ENCODE results near the gene HTATSF1.

HTATSF1 gene

GRCh38 chrX:136497556-136498052 lies at the start of gene HTATSF1:
TSS of gene HTATSF1 (plus strand) at chrX:136497592. CDS start at chrX:136497685, 93 bp downstream.
- H3K4me3 ChIP-seq (ENCODE audit: low read length): peak within 1 kb of the TSS; percentile 69
- DNase-seq (ENCODE audit: low read depth): no peak
- no peak for TF ChIP-seq CTCF (IDR thresholded peaks at IDR 0.05; ENCODE audit: insufficient read depth, low read depth, low read length, missing control alignments)

- no peak overlapping the region for H3K4me3 ChIP-seq (ENCODE audit: low read length)
- no peak for DNase-seq (ENCODE audit: low read depth)
- no peak for TF ChIP-seq CTCF (IDR thresholded peaks at IDR 0.05; ENCODE audit: insufficient read depth, low read depth, low read length, missing control alignments)
These were observed 49.4 kb upstream of the HTATSF1 start for GRCh38 chrX:136447968-136448367.

GRCh38 chrX:136450050-136450830 lies 47.2 kb upstream of the HTATSF1 start:
- TF ChIP-seq CTCF (IDR thresholded peaks at IDR 0.05; ENCODE audit: insufficient read depth, low read depth, low read length, missing control alignments): no peak
- no peak overlapping the region for H3K4me3 ChIP-seq (ENCODE audit: low read length)
- peak; percentile 4 for DNase-seq (ENCODE audit: low read depth)

- DNase-seq (ENCODE audit: low read depth): no peak
- no peak overlapping the region for H3K4me3 ChIP-seq (ENCODE audit: low read length)
- TF ChIP-seq CTCF (IDR thresholded peaks at IDR 0.05; ENCODE audit: insufficient read depth, low read depth, low read length, missing control alignments): no peak
These were observed 44.8 kb upstream of the HTATSF1 start for GRCh38 chrX:136452614-136453013.

- no peak overlapping the region for H3K4me3 ChIP-seq (ENCODE audit: low read length)
- DNase-seq (ENCODE audit: low read depth): no peak
- TF ChIP-seq CTCF (IDR thresholded peaks at IDR 0.05; ENCODE audit: insufficient read depth, low read depth, low read length, missing control alignments): no peak
These were observed 44.3 kb upstream of the HTATSF1 start for GRCh38 chrX:136453114-136453513.

- TF ChIP-seq CTCF (IDR thresholded peaks at IDR 0.05; ENCODE audit: insufficient read depth, low read depth, low read length, missing control alignments): no peak
These were observed 43.6 kb upstream of the HTATSF1 start for GRCh38 chrX:136453771-136454170.

GRCh38 chrX:136456133-136456532 lies 41.3 kb upstream of the HTATSF1 start:
- TF ChIP-seq CTCF (IDR thresholded peaks at IDR 0.05; ENCODE audit: insufficient read depth, low read depth, low read length, missing control alignments): no peak

More at GRCh38 chrX:136453771-136454170, 43.6 kb upstream of the HTATSF1 start:
- H3K4me3 ChIP-seq (ENCODE audit: low read length): no peak overlapping the region
- DNase-seq (ENCODE audit: low read depth): no peak

More at GRCh38 chrX:136456133-136456532, 41.3 kb upstream of the HTATSF1 start:
- no peak for DNase-seq (ENCODE audit: low read depth)
- no peak overlapping the region for H3K4me3 ChIP-seq (ENCODE audit: low read length)

Measured in epithelial cell of esophagus (primary cell).